ENCODE measurements around the gene CD28.

DNA sequence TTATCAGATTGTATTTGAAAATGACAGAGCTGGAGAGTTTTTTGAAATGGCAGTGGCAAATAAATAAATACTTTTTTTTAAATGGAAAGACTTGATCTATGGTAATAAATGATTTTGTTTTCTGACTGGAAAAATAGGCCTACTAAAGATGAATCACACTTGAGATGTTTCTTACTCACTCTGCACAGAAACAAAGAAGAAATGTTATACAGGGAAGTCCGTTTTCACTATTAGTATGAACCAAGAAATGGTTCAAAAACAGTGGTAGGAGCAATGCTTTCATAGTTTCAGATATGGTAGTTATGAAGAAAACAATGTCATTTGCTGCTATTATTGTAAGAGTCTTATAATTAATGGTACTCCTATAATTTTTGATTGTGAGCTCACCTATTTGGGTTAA, 30.9 kb downstream of the CD28 start:
- TF ChIP-seq, protein P1, sequence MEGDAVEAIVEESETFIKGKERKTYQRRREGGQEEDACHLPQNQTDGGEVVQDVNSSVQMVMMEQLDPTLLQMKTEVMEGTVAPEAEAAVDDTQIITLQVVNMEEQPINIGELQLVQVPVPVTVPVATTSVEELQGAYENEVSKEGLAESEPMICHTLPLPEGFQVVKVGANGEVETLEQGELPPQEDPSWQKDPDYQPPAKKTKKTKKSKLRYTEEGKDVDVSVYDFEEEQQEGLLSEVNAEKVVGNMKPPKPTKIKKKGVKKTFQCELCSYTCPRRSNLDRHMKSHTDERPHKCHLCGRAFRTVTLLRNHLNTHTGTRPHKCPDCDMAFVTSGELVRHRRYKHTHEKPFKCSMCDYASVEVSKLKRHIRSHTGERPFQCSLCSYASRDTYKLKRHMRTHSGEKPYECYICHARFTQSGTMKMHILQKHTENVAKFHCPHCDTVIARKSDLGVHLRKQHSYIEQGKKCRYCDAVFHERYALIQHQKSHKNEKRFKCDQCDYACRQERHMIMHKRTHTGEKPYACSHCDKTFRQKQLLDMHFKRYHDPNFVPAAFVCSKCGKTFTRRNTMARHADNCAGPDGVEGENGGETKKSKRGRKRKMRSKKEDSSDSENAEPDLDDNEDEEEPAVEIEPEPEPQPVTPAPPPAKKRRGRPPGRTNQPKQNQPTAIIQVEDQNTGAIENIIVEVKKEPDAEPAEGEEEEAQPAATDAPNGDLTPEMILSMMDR (IDR thresholded peaks at IDR 0.05) = no peak
- no peak for TF ChIP-seq POLR2A (IDR thresholded peaks at IDR 0.05)
